Measurements from ENCODE around the gene KIAA0586.

Gene KIAA0586

GRCh38 chr14:58598028-58598803, 170.7 kb downstream of the KIAA0586 start:
- DNase-seq (ENCODE audit: low read depth in 2 of 2), result no peak

- DNase-seq (ENCODE audit: low read depth in 2 of 2), result no peak
These were observed 171.4 kb downstream of the KIAA0586 start for GRCh38 chr14:58598804-58599525.

- no peak for DNase-seq (ENCODE audit: low read depth in 2 of 2)
These were observed 172.2 kb downstream of the KIAA0586 start for GRCh38 chr14:58599707-58600106.
